ENCODE measurements around the gene YOD1. TPM values are rescaled to one million over a fixed set of nuclear protein-coding genes. Genes with fewer than 3 reads are reported as not detected.

Gene YOD1
- total RNA-seq, 2 experiments from 2014 or later: 17.9 TPM

DNA sequence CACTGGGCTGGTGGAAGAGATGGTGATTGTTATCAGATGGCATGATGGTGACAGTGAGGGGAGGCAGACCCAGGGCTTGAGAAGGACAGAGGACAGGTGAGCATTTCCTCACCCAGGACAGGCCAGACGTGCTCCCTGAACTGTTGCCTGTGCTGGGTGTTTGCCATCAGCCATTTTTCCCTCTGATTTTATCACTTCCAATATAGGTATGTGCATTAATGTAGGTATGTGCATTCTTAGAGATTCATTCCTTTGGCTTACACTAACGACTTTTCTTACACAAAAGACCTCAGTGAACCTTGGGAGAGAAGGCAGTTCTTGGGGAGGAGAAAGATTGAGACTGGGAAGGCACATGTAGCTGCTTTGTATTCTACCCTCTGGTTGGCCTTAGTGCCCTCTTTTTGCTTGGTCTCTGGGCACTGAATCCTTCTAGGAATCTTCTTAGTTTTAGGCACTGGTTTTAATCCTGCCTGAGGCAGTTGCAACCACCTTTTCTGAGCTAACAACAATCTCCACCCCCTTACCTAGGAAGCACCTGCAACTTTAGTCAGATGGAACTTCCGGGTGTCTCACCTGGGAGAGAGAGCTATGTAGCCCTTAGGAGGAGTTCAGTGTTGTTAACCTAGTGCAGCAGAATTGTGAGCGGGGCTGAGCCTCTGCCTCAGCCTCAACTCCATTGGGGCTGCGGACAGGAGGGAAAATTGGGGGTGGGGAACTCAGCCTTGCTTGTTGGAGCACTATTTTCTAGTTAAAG lies 49.3 kb downstream of the YOD1 start:
- ATAC-seq (ENCODE audit: poor library complexity): no peak
- H3K9me3 Mint-ChIP-seq: no peaks in the 10 kb centered on the region
- no peak overlapping the region for H3K4me3 ChIP-seq (ENCODE audit: low read length)
- no peaks in the 10 kb centered on the region for H3K4me1 Mint-ChIP-seq (ENCODE audit: low read depth)
- no peaks in the 10 kb centered on the region for H3K4me1 ChIP-seq (ENCODE audit: insufficient read depth, low read length)
- no peak overlapping the region for H3K27ac ChIP-seq (ENCODE audit: low read depth in 1 of 2, low read length in 2 of 2)
- no peaks in the 10 kb centered on the region for H3K36me3 ChIP-seq (ENCODE audit: insufficient read depth, low read length)
- no peaks in the 10 kb centered on the region for H3K36me3 Mint-ChIP-seq (ENCODE audit: low read depth)
- H3K9me3 ChIP-seq (ENCODE audit: control insufficient read depth in 1 of 2, insufficient read depth in 1 of 2, low read length in 2 of 2): no peaks in the 10 kb centered on the region
- H3K27ac Mint-ChIP-seq: no peak overlapping the region
- TF ChIP-seq, protein P1, sequence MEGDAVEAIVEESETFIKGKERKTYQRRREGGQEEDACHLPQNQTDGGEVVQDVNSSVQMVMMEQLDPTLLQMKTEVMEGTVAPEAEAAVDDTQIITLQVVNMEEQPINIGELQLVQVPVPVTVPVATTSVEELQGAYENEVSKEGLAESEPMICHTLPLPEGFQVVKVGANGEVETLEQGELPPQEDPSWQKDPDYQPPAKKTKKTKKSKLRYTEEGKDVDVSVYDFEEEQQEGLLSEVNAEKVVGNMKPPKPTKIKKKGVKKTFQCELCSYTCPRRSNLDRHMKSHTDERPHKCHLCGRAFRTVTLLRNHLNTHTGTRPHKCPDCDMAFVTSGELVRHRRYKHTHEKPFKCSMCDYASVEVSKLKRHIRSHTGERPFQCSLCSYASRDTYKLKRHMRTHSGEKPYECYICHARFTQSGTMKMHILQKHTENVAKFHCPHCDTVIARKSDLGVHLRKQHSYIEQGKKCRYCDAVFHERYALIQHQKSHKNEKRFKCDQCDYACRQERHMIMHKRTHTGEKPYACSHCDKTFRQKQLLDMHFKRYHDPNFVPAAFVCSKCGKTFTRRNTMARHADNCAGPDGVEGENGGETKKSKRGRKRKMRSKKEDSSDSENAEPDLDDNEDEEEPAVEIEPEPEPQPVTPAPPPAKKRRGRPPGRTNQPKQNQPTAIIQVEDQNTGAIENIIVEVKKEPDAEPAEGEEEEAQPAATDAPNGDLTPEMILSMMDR (IDR thresholded peaks at IDR 0.05): no peak
- CTCF ChIA-PET: no interaction called here
- POLR2A ChIA-PET: no interaction called here
- H3K27me3 Mint-ChIP-seq: peaks cover 3% of the 10 kb centered on the region
- no peaks in the 10 kb centered on the region for H3K27me3 ChIP-seq (ENCODE audit: control insufficient read depth in 1 of 2, insufficient read depth in 2 of 2, low read length in 2 of 2)
- no peak for DNase-seq
- no peak overlapping the region for H3K4me3 Mint-ChIP-seq
- intact Hi-C loops (cut with DNase I, micrococcal nuclease): no loop called here

DNA sequence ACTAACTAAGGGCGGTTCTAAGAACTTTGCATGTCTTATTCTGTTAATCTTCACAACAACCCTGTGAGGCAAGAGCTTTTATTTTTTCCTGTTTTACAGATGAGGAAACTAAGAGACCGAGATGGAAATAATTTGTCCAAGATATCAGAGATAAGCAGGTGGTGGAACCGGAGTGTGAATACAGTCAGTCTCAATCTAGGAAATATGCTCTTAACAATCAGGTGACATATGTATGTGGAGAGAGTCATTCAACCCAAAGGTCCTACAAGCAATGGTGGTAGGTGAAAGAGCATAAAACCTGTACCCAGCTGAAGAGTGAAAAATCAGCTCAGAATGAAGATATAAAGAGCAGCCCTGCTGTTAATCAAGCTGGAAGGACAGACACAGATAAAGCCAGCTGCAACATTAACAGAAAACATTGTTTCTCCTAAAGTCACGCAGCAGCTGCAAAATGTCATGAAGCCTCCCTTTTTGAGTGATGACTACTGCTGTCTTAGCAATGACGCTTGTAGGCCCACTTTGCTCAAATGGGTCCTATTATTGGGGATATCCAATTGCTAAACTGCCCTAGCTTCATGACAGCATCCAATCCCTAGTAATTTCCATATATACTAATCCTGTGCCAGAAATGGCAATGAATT lies 50.2 kb downstream of the YOD1 start:
- ChIA-PET POLR2A (no interaction called here), CTCF (no interaction called here)
- Histone ChIP-seq H3K27ac (ENCODE audit: low read depth in 1 of 2, low read length in 2 of 2) (no peak overlapping the region), H3K27me3 (ENCODE audit: control insufficient read depth in 1 of 2, insufficient read depth in 2 of 2, low read length in 2 of 2) (peaks cover 0 to 3% of the 10 kb centered on the region in 2 experiments), H3K36me3 (ENCODE audit: insufficient read depth, low read length) (no peaks in the 10 kb centered on the region), H3K4me1 (ENCODE audit: insufficient read depth, low read length) (no peaks in the 10 kb centered on the region), H3K9me3 (ENCODE audit: control insufficient read depth in 1 of 2, insufficient read depth in 1 of 2, low read length in 2 of 2) (no peaks in the 10 kb centered on the region), H3K4me3 (ENCODE audit: low read length) (no peak overlapping the region)
- no peaks in the 10 kb centered on the region for H3K4me1 Mint-ChIP-seq (ENCODE audit: low read depth)
- TF ChIP-seq, protein P1 (IDR thresholded peaks at IDR 0.05): no peak
- no peak overlapping the region for H3K4me3 Mint-ChIP-seq
- ATAC-seq (ENCODE audit: poor library complexity): no peak
- H3K36me3 Mint-ChIP-seq (ENCODE audit: low read depth): no peaks in the 10 kb centered on the region
- peaks cover 3% of the 10 kb centered on the region for H3K27me3 Mint-ChIP-seq
- H3K27ac Mint-ChIP-seq: no peak overlapping the region
- DNase-seq: no peak
- intact Hi-C loops (cut with DNase I, micrococcal nuclease): no loop called here
- no peaks in the 10 kb centered on the region for H3K9me3 Mint-ChIP-seq

DNA sequence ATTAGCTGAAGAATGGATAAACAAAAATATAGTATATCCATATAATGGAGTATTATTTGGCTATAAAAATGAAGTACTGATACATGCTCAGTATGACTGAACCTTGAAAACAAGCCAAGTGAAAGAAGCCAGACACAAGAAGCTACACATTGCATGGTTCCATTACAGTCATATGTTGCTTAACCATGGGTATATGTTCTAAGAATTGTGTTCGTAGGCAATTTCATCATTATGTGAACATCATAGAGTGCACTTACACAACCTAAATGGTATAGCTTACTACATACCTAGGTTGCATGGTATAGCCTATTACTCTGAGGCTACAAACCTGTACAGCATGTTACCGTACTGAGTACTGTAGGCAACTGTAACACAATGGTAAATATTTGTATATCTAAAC lies 52.2 kb downstream of the YOD1 start:
- H3K4me1 Mint-ChIP-seq (ENCODE audit: low read depth): no peaks in the 10 kb centered on the region
- H3K4me3 Mint-ChIP-seq: no peak overlapping the region
- peaks cover 6% of the 10 kb centered on the region for H3K27me3 Mint-ChIP-seq
- no peak for DNase-seq
- CTCF ChIA-PET: no interaction called here
- intact Hi-C loops (cut with DNase I, micrococcal nuclease): no loop called here
- no peaks in the 10 kb centered on the region for H3K36me3 Mint-ChIP-seq (ENCODE audit: low read depth)
- H3K27ac Mint-ChIP-seq: no peak overlapping the region
- no peaks in the 10 kb centered on the region for H3K9me3 Mint-ChIP-seq
- POLR2A ChIA-PET: no interaction called here
- H3K9me3 ChIP-seq (ENCODE audit: control insufficient read depth in 1 of 2, insufficient read depth in 1 of 2, low read length in 2 of 2): no peaks in the 10 kb centered on the region
- ATAC-seq (ENCODE audit: poor library complexity): no peak
- H3K36me3 ChIP-seq (ENCODE audit: insufficient read depth, low read length): no peaks in the 10 kb centered on the region
- H3K4me1 ChIP-seq (ENCODE audit: insufficient read depth, low read length): no peaks in the 10 kb centered on the region
- H3K4me3 ChIP-seq (ENCODE audit: low read length): no peak overlapping the region
- TF ChIP-seq, protein P1 (IDR thresholded peaks at IDR 0.05): no peak
- H3K27me3 ChIP-seq (ENCODE audit: control insufficient read depth in 1 of 2, insufficient read depth in 2 of 2, low read length in 2 of 2): peaks cover 0 to 7% of the 10 kb centered on the region in 2 experiments
- H3K27ac ChIP-seq (ENCODE audit: low read depth in 1 of 2, low read length in 2 of 2): no peak overlapping the region

Other genes starting within 250 kb of the YOD1 start
- not detected for gene IL20, start 185.6 kb downstream of the YOD1 start, total RNA-seq
- gene IL24, start 153.8 kb downstream of the YOD1 start, total RNA-seq: not detected
- gene FCMR, start 129.3 kb downstream of the YOD1 start, total RNA-seq: 100 to 1,000 TPM; 171 to 186 TPM
- gene PIGR, start 104.7 kb downstream of the YOD1 start, total RNA-seq: not detected
- not detected for gene FCAMR, start 80.7 kb downstream of the YOD1 start, total RNA-seq
- under 1 TPM; 0.25 to 0.36 TPM for gene C1orf116, start 18.5 kb downstream of the YOD1 start, total RNA-seq
- 1 to 10 TPM; 3.2 to 4.0 TPM for gene PFKFB2, start 2.1 kb upstream of the YOD1 start, total RNA-seq
- 1 to 10 TPM; 1.6 to 2.1 TPM for gene C4BPB, start 37.7 kb upstream of the YOD1 start, total RNA-seq
- not detected for gene C4BPA, start 53.0 kb upstream of the YOD1 start, total RNA-seq

All from CD4-positive, alpha-beta T cell (primary cell).